Right ventricle myocardium superior (tissue), 1 donor: ENCODE results near the gene EHBP1L1. TPM values are rescaled to one million over a fixed set of nuclear protein-coding genes. Genes with fewer than 3 reads are reported as not detected.

Experiments used
- ATAC-seq: fragments of 200-7000 bp; cut with Tn5 transposase; one replicate; pipeline ENCODE4 v1.9.1; 2020; ENCODE audit warnings: mild to moderate bottlenecking; ENCODE audit not compliant: poor library complexity
- DNase-seq: peaks from one replicate; pipeline ENCODE4 v3.0.0-alpha.2; 2020
- intact Hi-C: fragments of 100-400 bp; cut with DNase I; formaldehyde crosslinking; loops from one replicate; pipeline ENCODE4 v1.11.2; 2022
- total RNA-seq: library from RNA; stranded (reverse); fragmentation: NEBNext Ultra II Directional; extraction: Animal tissue kit (Norgen Biotek cat#: 25700); gene quantifications from one replicate; pipeline ENCODE4 v1.2.1, GENCODE V29; 2021
- donor health status: DM: no; HTN: yes; CAD: no; lungs with severe emphysema.

The EHBP1L1 gene
- total RNA-seq, 1 donor from 2014 or later = 44.9 TPM

GRCh38 chr11:65542738-65543390 lies 33.0 kb upstream of the EHBP1L1 start:
- no peak for ATAC-seq
- intact Hi-C loops = no loop called here
- no peak for DNase-seq

- intact Hi-C loops = no loop called here
- ATAC-seq (no peak), DNase-seq (no peak)
Observed at GRCh38 chr11:65545853-65546216, 30.0 kb upstream of the EHBP1L1 start.

GRCh38 chr11:65546217-65546958 lies 29.5 kb upstream of the EHBP1L1 start:
- ATAC-seq (peak; percentile 87), DNase-seq (peak; percentile 92)
- intact Hi-C loops = no loop called here

DNA sequence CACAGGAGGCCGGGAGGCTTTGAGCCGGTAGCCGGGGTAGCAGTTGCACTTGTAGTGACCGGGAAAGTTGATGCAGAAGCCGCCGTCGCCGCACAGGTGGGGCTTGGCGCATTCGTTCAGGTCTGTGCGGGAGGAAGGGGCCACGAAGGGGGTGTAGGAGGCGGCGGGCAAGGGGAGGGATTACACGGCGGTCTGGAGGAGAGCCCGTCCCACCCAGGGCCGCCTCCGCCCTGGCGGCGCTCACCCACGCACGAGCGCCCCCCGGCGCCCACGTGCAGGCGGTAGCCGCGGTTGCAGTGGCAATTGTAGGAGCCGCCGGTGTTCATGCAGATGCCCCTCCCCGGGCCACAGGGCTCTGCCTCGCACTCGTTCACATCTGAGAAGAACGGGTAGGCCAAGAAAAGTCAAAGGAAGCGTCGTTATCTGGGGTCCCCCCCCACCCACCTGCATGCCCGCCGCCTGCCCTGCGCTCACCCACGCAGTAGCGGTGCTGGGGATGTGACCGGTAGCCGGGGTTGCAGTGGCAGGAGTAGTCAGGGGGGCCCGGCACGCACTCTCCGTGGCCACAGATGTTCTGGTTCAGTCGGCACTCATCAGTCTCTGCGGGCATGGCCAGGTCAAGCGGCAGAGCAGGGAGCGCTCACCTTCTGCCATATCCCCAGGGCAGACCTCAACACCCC lies 28.3 kb upstream of the EHBP1L1 start:
- ATAC-seq (no peak), DNase-seq (no peak)
- intact Hi-C loops = no loop called here

DNA sequence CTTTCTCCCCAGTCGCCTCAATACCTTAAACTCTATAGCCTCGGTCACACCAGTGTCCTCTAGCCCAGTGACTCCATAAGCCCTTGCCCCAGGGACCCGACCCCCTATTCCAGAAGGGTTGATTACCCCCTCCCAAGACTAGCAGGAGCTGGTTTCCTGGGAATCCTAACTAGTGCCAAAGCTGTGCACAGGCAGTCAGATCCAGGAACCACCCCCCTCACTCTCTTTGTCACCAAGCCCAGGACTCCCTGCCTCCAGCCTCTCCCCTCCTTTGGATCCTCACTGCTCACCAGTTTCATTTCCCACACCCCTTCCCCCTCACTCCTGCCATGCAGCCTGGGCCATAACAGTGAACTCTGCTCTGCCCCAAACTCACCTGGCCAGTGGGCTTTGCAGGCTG lies 27.5 kb upstream of the EHBP1L1 start:
- intact Hi-C loops = no loop called here
- DNase-seq (no peak), ATAC-seq (no peak)

- DNase-seq (no peak), ATAC-seq (no peak)
- intact Hi-C loops = no loop called here
Observed at GRCh38 chr11:65549096-65549495, 26.8 kb upstream of the EHBP1L1 start.

- intact Hi-C loops = no loop called here
- peak; percentile 47 for ATAC-seq
- DNase-seq = peak; percentile 69
Observed at GRCh38 chr11:65551572-65552387, 24.1 kb upstream of the EHBP1L1 start.

DNA sequence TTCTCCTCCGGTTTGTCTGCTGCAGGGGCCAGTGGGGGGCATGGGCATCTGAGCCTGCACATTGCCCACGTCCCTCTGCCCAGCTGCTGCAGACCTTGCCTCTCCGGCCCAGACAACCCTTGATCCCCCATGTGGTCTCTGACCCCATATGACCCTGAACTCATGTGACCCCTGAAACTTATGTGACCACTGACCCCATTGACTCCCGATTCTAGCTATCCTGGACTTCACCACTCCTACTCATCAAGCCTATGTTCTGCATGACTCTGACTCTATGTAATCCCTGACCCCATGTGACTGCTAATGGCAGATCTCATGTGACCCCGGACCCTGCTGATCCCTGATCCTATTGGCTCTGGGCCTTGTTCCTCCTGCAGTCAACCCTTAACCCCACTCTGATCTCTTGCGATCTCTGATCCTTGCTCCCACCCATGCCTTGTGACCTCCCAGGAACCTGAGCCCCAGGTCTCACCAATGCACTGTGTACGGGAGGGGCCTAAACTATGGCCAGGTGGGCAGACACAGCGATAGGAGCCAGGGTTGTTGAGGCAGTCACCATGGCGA lies 23.4 kb upstream of the EHBP1L1 start:
- intact Hi-C loops = no loop called here
- no peak for ATAC-seq

DNA sequence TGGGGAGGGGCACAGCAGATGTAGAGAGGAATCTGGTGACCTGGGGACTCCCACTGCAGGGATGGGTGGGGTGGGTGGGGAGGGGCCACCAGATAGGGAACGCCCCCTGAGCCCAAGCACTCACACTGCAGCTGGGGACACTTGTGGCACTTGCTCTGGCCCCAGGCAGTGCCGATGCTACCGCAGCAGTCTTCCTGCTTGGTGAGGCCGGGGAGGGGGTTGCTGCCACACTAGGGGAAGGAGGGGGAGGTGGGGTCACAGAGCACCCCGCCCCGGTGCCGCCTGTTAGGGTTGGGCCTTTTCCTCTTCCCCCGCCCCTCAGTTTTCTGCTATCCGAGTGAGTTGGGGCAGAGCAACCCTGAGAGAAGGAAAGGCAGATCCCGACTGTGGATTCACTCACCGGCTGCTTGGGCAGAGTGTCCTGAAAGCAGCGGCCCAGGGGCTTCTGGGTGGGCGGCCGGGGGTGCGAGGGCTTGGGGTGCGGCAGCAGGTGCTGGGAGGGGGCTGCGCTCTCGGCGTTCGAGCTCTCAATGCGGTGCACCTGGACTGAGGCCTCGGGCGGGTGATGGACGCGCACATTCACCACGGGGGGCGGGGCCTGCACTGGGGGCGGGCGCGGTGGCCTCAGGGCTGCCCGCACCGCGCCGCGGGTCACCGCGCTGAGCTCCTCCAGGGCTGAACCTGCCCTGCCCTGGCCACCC lies 22.4 kb upstream of the EHBP1L1 start:
- intact Hi-C loops = no loop called here
- ATAC-seq (no peak), DNase-seq (no peak)

More for the DNA sequence above, 23.4 kb upstream of the EHBP1L1 start:
- no peak for DNase-seq

GRCh38 chr11:65554057-65554818 lies 21.6 kb upstream of the EHBP1L1 start:
- intact Hi-C loops = no loop called here
- no peak for DNase-seq
- no peak for ATAC-seq

DNA sequence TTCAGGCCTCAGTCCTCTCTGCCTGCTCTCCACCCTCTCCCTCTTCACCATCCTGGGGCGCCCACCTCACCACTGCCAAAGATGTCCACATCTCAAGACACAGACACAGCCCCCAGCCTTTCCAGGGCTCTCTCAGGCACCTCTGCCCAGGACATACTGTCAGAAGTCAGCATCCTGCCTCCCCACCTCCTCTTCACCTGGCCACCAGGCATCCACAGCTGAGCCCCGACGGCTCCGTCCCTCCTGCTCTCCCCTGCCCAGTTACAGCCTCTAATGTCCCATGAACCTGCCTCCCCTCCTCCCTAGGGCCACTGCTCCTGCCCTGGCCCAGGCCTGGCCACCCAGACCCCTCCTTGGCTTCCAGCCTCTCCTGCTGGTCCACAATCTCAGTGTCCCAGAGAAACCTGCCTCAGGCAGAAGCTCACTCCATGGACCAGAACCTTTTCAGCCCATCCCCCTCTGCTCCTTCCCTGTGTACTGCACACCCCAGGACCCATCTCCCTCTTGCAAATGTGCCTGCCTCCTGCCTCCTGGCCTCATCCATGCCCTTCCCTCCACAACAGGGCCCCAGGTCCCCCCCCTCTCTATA lies 20.9 kb upstream of the EHBP1L1 start:
- DNase-seq = no peak

DNA sequence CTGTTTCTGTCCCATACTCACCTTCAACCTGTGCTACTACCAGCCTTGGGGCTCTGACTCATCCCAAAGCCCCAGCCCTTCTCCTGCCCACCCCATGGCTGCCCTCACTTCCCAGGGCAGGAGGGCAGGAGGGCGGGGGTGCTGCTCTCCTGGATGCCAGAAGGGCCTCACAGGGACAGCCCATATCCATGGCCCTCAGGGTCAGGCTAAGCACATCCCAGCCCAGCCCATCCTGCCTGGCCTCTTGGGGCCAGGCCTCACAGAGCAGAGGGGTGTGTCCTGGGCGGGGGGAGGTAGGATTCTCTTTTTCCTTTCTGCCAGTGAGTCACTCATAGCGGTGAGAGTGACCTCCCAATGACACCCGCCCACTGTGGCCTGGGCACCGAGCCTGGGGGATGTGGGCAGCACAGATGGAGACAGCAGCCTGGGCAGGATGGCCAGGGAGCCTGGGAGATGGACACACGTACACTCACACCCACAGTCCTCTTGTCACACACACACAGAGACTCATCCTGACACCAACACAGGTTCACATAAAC lies 20.1 kb upstream of the EHBP1L1 start:
- intact Hi-C loops = no loop called here
- no peak for ATAC-seq
- DNase-seq = peak; percentile 73

More for the DNA sequence above, 20.9 kb upstream of the EHBP1L1 start:
- intact Hi-C loops = no loop called here
- ATAC-seq = no peak

DNA sequence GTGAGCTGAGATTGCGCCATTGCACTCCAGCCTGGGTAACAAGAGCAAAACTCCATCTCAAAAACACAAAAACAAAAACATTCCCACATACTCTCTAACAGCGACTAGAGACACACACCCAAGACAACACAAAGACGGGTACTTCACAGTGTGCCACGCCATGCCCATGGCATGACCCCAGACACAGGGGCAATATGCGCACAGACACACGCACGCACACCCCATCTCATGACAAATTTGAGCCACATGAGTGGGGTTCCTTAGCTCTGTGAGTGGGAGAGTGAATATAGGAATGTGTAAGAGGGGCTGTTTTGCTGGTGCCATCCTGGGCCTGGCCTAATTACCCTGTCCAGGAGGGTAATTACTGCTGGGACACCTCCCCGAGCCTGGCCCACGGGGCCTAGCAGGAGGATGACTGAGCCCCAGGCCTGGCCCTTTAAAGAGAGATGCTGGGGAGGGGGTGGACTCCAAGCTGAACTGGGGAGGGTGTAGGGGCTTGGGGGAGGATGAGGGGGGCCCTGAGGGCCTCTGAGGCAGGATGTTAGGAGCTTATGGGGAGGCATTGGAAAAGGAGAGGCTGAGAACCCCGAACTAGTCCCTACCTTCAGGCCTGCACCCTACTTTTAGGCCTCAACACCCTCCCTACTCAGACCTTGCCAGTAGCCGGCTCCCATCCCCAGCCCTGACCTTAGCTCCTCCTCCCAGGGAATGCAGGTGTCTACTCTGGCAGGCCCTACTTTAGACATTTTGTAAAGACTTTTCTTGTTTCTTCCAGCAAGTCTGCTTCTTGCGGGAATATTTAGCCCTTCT lies 19.2 kb upstream of the EHBP1L1 start:
- intact Hi-C loops = no loop called here
- no peak for ATAC-seq
- DNase-seq = no peak

DNA sequence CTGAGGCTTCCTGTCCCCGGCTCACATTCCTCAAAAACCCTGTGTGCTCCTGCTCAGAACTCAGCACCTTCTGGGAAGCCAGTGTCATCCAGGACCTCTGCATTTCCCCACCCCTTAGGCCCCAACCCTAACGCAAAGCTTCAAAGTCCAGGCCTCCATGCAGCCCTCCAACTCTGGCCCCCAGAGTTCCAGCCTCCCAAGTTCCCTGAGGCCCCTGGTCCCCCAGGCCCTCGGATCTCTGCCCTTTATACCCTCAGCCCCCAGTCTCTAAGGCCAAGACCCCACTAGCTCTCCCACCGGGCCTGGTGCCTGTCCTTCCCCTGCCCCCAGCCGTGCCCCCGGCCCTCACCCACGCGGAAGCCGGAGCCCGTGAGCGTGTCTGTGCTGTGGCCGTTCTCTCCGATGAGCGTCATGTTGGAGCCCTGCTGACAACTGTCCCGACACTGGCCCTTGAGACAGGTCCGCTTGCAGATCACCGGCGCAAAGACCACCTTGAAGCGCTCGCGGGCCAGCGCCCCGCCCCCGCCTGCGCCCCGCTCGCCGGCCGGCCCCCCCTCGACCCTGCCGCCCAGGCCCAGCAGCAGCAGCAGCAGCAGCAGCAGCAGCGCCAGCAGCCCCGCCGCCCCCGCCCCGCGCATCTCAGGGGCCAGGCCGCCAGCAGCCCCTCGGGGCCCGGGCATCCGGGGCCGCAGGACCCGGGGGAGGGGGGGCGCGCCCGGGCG lies 18.4 kb upstream of the EHBP1L1 start:
- ATAC-seq = no peak

More for the DNA sequence above, 18.4 kb upstream of the EHBP1L1 start:
- no peak for DNase-seq
- intact Hi-C loops = no loop called here
